Panc1 (cell line): ENCODE results near the gene ITFG1.
A peak's percentile ranks its signal among the peaks of the same experiment; 100 is the strongest.

Source experiments
- CTCF ChIP-seq: fragments of 450-650 bp; IDR thresholded peaks from 2 replicates; pipeline ENCODE4 v1.5.1; 2017; ENCODE audit warnings: mild to moderate bottlenecking
- REST ChIP-seq, 2 experiments: IDR thresholded peaks; 2 replicates each; pipeline ENCODE4 v1.6.1; 2011 to 2012; ENCODE audit warnings: low read depth in 2 of 2, control low read depth in 1 of 2, low read length in 1 of 2, mild to moderate bottlenecking in 1 of 2, moderate library complexity in 1 of 2; ENCODE audit not compliant: insufficient read depth in 1 of 2

GRCh38 chr16:47142821-47143676 is 317.8 kb downstream of the ITFG1 start:
- peak; percentile 78 for TF ChIP-seq CTCF
- TF ChIP-seq REST (IDR thresholded peaks at IDR 0.05; ENCODE audit: insufficient read depth in 1 of 2, low read depth in 2 of 2, low read length in 1 of 2): no peak
